ENCODE data around the gene ANKRD40CL.

Gene ANKRD40CL

GRCh38 chr17:50785946-50786570, 18.7 kb upstream of the ANKRD40CL start:
- no peak for DNase-seq

DNA sequence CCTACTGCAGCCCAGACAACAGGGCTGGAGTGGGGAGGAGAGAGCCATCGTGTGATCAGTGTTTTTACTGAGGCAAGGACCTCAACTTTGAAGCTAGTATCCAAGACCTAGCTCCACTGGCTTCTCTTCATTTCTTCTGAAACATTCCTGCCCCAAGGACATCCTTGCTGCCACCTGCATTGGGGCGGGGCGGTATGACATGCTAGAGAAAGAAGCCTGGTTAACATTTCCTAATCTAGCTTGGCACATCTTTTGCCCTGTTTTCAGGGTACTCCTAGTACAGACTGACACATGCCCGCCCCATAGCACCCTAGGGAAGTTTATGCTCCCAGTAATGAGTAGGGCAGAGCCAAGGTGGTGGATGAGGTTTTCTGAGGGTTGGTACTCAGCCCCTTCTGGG, 17.8 kb upstream of the ANKRD40CL start:
- no peak for DNase-seq

GRCh38 chr17:50783905-50784304, 16.6 kb upstream of the ANKRD40CL start:
- no peak for DNase-seq

DNA sequence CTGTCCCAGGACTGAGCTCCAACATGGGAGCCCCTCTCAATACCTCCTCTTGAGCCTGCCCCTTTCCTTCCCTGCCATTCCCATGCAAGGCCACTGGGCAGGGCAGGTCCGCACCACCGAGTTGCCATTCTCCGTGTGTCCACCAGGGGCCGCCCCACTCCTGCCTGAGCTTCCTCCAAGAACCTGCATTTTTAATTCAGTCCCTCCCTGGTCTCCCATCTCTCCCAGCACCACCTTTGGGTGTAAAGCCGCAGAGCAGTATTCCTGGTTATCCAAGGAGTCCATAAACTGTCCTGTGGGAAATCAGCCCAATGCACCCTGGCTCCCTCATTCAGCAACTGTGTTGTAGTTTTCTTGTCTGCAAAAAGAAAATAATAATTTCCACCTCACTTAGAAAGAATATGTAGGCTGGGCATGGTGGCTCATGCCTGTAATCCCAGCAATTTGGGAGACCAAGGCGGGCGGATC, 15.9 kb upstream of the ANKRD40CL start:
- DNase-seq: peak; percentile 55

DNA sequence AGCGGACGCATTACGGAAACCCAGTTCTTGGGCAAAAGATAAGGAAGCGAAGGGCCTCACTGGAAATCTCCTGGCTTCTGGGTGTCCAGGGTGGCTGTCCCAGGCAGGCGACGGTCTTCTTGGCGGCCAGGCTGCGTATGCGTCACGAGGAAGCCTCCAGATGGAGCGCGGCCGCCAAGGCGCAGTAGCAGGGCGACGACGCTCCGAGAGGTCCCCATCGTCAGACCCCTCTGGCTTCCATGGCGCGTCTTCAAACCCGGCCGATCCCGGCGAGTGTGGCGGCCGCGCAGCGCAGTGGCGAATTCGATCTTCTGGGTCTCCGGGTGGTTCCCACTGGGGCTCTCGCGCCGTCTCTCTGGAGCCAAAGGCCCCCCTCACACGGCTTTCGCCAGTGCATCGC, 13.8 kb upstream of the ANKRD40CL start:
- no peak for DNase-seq

- DNase-seq: no peak
Measured at GRCh38 chr17:50779747-50780353, 12.5 kb upstream of the ANKRD40CL start.

DNA sequence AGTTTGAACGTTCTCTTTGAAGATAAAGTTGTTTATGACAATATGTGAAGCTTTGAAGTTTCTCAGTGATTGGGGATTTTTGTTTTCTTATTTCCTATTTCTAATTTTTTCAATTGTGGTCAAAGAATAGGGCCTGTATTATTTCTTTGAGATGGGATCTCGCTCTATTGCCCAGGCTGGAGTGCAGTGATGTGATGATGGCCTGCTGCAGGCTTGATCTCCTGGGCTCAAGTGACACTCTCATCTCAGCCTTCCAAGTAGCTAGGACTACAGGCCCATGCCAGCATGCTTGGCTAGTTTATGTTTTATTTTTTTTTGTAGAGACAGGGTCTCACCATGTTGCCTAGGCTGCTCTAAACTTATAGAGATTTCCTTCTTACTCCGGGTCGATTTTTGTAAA, 11.7 kb upstream of the ANKRD40CL start:
- DNase-seq: no peak

DNA sequence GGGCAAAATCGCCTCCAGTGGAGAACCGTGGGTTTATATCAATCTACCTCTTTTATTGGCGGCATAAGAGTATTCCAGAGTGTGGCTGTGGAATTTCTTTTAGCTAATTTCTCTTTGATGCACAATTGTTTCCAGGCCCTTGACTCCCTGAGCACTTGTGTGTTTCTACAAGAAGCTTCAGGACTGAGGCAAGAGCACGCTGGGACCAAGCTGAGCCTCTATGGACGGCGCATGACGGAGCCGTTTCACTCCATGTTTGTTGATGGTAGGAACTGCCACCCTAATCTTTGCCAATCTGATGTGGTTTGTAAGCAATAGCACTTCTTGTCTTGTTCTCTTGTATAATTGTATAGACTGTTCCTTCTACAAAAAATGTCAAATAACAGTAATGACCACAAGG, 11.2 kb upstream of the ANKRD40CL start:
- no peak for DNase-seq

GRCh38 chr17:50775926-50776325, 8.6 kb upstream of the ANKRD40CL start:
- no peak for DNase-seq

DNA sequence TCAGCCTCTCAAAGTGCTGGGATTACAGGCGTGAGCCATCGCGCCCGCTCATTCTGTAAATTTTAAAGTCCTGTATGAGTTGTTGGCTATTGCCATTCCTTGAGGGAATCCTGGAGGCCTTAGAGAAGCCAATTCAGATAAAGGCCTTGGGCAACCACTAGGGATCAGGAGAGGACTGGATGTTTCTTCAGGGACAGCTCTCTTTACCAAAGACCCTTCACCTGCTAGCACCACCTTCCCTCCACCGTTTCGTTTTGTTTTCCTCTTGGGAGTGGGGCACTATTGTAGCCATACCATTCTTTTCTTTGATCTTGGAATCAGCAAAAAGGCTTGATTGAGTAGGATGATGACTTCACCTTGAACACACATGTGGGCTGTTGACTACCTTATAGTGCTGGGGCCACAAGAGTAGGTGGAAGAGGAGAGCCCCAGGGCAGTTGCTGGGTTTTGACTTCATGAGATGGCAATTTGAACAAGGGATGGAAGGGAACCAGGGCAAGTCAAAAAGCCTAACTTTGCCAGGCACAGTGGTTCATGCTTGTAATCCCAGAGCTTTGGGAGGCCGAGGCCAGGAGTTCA, 7.0 kb upstream of the ANKRD40CL start:
- DNase-seq: no peak

DNA sequence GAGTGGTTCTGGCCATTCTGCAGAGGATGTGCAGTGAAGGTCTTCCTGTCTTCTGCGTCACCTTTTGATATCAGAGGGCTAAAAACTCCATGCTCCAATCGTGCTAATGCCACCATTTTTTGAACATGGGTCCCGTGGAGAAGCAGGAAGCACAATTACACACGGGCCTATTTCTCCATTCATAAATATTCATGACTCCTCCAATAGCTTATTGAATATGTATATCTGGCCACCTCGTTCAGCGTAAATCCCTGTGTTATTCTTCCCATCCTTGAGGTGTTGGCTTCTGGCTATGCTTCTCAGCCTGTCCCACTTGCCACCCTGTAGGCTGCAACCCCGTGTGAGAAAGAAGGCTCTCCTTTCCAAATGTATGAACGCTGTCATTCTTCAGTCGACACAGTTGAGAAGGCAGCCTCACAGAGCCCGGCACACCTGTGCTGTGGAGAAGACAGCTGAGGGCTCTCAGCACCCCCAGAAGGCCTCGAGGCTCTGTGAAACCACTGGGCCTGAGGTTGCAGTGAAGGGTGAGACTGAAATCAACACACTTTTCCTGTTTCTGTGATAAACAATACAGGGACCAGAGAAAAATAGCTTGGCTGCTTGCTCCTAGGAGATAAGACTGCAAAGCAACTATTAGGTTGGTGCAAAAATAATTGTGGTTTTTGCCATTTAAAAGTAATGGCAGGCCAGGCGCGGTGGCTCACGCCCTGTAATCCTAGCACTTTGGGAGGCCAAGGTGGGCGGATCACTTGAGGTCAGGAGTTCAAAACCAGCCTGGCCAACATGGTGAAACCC, 4.9 kb upstream of the ANKRD40CL start:
- no peak for DNase-seq

DNA sequence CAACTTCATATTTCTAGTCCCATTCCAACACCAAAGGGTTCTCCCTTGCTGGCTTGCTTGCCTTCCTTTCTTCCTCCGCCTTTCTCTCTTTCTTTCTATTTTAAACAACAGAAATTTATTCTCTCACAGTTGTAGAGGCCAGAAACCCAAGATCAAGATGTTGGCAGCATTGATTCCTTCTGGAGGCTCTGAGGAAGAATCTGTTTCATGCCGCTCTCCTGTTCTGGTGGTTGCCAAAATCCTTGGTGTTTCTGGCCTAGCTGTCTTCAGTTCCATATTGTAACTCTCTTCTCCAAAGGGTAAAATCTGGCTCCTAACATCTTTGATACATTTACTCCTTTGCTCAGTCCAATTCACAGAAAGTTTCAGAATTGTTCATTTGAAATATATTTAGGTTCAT, 3.0 kb upstream of the ANKRD40CL start:
- no peak for DNase-seq

GRCh38 chr17:50769884-50770283, 2.6 kb upstream of the ANKRD40CL start:
- DNase-seq: no peak

GRCh38 chr17:50768346-50768761, 1.0 kb upstream of the ANKRD40CL start:
- no peak for DNase-seq

- no peak for DNase-seq
Measured at GRCh38 chr17:50767030-50767429, 288 bp downstream of the ANKRD40CL start.

- DNase-seq: no peak
Measured at GRCh38 chr17:50766222-50767023, 895 bp downstream of the ANKRD40CL start.

- no peak for DNase-seq
Measured at GRCh38 chr17:50765454-50766221, 1.7 kb downstream of the ANKRD40CL start.

DNA sequence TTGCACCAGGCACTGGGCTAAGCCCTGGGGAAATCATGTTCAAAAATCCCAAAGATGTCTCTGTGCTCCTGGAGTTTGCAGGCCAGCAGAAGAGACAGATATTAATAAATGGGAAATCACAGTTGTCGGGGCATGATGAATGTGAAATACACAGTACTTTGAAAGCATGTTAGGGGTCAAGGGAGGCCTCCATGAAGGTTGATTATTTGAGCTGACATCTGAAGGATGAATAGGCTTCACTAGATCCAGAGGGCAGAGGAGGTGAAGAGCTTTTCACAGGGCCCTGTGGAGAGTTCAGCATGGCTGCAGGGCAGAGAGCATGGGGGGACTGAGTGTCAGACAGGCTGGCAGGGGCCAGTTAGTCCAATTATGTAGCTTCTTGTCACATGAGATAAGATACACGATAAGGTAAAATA, 2.6 kb downstream of the ANKRD40CL start:
- DNase-seq: no peak

- DNase-seq: no peak
Measured at GRCh38 chr17:50763716-50764475, 3.4 kb downstream of the ANKRD40CL start.

GRCh38 chr17:50762177-50762576, 5.1 kb downstream of the ANKRD40CL start:
- no peak for DNase-seq

GRCh38 chr17:50758989-50759544, 8.3 kb downstream of the ANKRD40CL start:
- DNase-seq: no peak

All from SIG-M5 (cell line).